GM19025 (cell line): ENCODE measurements around the gene ITGBL1.

Experiments
- ATAC-seq: cut with Tn5 transposase; IDR thresholded peaks from one replicate; pipeline ENCODE4 v1.9.1; 2021; ENCODE audit warnings: mild to moderate bottlenecking, low read depth, moderate library complexity; ENCODE audit not compliant: unreplicated experiment

ITGBL1 gene

DNA sequence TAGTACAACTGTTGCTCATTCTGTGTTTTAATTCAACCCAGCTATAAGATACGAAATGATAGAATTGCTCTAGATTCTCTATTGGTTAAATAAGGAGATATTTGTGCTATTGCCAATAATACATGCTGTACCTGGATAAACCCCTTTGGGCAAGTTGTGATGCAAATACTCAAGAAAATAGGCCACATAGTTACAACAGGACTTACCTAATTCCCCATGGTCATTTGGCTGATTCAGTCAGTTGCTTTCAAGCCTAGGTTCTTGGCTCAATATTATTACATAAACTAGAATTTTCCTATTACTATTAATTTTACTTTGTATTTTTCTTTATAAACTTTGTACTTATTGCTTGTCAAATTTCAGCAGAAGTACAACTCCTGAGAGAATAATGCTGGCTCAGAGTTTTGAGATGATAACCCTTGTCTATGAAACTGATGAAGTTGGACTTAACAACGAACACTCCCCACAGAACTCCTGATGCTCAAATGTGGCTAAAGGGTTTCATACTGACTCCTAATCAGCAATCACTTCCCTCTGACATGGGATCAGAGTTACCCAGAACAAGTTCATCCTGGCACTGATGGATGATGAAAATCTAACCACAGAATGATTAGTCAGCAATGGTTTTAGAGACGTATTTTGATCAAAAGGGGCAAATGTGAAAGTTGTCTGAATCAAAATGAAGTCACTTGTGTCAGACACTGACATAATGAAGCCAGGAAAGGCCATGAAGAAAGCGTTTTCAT, 221.1 kb downstream of the ITGBL1 start:
- no peak for ATAC-seq

DNA sequence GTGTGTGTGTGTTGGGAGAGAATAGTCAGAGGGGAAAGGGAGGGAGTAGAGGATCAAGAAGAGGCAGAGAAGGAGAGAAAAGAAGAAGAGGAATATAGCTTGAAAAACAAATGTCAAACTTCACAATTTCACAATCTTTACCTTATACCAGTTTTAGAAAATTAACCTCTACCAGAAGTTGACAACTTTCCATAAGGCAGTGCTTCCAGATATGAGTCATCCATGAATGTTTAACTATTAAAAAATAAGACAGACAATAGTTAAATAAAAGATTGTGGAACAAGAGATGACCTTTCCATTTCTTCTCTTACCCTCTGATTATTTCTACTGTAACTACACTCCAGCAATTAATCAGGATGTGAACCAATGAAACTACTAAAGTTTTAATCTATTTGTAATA, 229.4 kb downstream of the ITGBL1 start:
- ATAC-seq: no peak

DNA sequence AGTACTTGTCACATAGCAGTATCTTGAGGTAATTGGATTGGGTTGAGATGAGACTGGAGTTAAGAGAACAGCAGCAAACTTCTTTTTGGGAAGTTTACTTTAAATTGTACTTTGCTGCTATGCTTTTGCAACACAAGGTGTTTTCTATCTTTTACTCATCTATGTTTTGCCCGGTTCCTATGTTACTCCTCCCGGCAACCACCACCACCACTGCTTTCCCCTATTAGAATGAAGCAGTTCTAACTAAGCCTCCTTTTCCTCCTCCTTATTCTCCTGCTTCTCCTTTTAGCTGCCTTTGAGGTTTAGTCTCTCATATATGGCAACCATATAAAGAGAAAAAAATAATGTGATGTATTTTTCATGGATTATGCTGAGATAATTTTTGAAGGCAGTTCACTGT, 233.5 kb downstream of the ITGBL1 start:
- ATAC-seq: no peak

DNA sequence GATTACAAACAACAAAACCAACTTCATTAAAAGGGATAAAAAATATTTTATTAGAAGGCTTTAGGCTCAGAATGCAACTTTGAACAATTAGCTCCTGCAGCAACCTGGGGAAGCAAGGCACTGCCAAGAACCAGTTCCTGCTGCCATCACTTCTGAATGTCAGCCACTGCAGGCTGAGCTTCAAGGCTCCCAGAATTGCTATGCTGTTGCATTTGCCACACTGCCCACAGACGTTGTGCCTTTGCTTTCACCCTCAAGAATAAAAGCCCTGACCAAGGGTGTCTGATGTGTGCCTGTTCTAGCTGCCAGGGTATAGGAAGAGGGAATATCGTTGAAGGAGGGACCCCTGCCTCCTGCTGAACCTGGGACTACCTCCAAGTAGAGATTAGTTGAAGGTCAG, 238.4 kb downstream of the ITGBL1 start:
- ATAC-seq: no peak

DNA sequence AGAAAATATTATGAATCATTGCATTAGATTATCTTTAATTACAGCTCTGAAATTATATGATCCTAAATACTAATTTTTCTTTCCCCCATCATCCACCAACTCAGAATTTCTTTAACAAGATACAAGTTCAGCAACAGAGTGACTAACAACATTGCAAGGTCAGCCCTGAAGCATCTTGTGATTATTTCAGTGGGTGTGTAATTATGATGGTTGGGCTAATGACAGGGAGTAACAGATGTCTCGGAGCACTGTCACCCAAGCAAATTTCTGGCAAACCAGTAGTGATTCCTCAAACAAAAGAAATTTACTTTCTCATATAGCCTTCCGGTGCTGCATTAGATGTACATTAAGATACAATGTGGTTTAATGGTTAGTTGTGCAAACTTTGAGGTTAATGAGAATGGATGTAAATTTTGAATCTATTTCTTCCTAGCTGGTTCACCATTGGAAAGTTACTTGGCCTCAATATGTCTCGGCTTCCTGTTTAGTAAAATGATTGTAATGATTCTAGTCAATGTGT, 238.9 kb downstream of the ITGBL1 start:
- ATAC-seq: no peak

DNA sequence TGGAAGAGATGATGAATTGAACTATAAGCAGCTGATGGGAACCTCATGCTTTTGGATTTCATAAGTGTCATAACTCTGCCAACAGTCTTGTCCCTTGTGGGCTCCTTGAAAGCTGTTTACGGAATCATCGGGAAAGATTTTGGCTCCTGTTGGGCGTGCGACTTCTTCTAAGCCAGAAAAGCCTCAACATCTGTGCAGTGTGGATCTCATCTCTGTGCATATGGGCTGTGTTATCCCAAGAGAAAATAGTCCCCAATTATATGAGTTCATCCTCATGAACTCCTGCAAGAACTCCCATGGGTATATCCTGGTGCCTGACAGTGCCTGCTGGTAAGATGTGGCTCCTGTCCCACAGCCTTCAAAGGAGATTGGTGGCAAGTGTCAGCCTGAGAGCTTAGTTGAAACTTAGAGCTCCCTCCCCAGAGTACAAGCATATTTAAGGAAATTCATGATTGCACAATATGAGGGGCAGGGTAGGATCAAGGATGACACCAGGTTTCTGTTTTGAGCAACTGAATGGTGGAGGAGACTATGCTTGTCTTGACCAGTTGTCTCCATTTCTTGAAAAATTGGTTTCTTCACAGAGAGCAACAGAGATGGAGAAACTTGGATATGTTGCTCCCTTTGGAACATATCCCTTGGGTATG, 243.5 kb downstream of the ITGBL1 start:
- no peak for ATAC-seq

DNA sequence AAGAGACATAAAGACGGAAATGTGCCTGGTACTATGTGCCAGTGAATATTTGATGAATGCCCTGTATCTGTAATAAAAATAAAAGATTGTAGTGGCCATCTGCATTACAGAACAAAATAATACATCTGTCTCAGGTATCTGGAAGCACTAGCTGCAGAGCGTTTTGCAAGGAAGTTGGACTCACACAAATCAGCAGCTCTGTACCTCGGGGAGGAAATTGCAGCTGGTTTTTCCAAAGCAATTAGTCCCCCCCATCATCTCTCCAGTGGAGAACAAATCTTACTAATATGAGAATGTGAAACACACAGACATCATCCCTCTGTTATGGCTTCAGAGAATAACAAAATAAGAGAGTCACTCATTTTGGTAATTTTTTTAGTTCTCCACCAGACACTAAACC, 245.3 kb downstream of the ITGBL1 start:
- ATAC-seq: no peak

DNA sequence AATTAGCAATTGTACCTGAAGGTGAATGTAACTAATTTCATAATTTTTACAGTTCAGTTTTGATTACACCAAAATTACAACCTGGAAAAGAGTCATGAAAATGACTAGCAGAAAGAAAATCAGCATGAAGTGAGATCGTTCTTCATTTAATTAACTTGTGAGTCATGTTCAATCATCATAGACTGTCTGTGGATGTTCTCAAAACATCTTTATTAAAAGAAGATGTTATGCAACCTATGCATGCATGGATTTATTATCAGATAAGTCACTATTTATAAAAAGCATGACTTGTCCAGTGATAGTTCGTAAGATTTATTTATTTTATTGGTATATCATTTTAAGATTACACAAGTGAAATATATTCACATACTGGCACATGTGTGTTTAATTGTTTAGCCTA, 245.9 kb downstream of the ITGBL1 start:
- ATAC-seq: no peak

DNA sequence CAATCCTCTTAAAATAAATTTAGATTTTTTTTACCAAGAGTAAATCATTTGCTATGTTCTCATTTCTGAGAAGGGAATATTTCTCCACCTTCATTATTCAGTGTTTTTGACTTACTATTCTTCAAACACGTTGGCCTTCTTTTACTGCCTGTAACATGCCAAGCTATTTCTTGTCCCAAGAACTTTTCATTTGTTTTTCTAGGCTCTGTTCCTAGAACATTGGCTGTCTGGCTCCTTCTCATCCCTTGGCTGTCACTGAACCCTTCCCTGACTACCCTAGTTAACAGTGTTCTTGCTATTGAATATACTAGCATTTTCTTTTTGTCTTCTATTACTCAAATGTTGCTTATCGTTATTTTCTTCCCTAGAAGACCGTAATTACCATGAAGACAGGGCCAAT, 248.1 kb downstream of the ITGBL1 start:
- no peak for ATAC-seq

DNA sequence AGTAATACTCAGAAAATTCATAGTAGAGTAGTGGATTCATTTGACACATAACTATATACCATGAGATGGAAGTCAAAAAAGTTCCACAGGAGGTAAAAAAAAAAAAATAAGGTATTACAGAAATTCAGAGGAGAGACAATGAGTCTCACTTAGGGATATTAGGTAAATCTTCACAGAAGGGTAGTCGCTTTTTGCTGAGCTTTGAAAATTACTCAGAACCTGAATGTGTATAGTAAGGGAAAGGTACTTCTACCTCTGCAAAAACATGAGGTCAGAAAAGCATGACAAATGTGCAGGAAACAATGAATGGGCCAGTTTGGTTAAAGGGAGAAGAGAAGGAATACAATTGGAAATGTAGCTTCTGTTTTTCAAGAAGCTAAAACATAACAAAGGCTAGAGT, 250.6 kb downstream of the ITGBL1 start:
- no peak for ATAC-seq

DNA sequence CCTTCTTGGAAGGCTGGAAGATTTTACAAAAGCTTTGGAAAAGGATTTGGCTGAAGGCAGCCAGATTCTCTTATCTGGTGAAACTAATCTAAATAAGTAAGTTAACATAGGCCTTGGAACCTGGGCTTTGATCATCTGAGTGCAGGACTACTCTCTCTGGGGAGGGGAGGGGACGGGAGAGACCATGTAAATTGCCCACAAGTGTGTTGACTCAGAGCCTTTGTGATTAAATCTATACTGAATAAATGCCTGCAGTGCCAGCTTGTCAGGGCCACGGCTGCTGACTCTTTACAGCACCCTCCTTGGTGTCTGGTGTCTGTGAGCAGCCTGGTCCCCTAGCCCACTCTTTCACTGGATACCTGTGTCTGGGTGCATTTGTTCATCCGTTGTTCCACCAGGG, 251.4 kb downstream of the ITGBL1 start:
- no peak for ATAC-seq

DNA sequence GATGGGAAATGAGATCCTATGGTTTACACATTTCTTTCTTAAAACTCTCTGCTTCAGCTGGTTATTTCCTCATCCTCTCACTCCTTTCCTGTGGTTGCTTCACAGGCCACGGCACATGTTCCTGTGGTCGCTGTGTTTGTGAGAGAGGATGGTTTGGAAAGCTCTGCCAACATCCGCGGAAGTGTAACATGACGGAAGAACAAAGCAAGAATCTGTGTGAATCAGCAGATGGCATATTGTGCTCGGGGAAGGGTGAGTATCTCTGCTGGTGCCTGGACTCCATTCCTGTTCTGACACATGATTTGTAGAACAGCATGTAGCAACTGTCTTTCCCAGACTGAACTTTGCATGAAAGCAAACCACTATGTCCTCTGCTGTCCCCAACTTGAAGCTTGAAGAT, 254.2 kb downstream of the ITGBL1 start:
- ATAC-seq: no peak

DNA sequence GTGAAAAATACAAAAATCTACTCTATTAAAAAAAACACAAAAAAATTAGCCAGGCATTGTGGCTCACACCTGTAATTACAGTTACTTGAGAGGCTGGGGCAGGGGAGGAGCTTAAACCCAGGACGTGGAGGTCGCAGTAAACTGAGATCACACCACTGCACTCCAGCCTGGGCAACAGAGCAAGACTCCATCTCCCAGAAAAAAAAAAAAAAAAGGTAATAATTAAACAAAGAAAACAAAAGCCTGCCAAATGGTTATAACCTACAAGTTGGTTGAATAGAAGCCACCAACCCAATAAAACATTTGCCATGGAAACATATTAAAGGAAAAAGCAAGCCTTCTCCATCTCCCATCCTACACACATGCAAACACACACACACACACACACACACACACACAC, 255.2 kb downstream of the ITGBL1 start:
- no peak for ATAC-seq

DNA sequence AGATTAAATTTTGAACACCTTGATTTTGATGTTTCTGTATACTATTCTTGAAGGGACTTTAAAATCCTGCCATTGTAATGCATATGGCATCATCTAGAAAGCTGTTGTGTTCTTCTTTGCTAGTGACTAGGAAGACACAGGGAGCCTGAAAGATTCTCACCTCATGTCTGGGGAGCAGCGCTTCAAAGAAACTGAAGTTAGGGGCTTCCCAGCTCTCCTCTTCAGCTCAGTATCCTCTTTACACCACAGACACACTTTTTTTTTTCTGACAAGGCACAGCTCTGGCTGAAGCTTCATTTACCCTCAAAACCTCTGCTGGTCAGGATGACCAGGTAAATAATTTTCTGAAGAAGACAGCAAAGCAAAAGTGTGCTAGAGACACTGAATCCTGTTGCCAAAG, 255.6 kb downstream of the ITGBL1 start:
- no peak for ATAC-seq

DNA sequence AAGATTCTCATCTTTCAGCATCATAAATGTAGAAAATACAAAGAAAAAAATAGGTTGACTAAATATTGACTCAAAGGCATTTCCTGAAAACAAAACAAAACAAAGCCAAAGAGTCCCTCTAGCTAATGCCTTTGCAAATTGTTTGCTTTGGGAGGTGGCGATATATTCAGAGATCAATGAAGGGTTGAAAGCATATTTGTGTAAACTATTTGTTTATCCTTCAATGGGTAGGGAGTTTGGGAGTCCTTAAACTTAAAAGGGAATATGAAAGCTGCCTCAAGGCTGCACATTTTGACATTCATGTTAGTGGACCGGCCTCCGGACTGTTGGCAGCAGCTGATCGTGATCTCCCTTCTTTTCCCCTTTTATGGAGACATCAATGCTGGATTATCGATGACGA, 257.5 kb downstream of the ITGBL1 start:
- no peak for ATAC-seq

DNA sequence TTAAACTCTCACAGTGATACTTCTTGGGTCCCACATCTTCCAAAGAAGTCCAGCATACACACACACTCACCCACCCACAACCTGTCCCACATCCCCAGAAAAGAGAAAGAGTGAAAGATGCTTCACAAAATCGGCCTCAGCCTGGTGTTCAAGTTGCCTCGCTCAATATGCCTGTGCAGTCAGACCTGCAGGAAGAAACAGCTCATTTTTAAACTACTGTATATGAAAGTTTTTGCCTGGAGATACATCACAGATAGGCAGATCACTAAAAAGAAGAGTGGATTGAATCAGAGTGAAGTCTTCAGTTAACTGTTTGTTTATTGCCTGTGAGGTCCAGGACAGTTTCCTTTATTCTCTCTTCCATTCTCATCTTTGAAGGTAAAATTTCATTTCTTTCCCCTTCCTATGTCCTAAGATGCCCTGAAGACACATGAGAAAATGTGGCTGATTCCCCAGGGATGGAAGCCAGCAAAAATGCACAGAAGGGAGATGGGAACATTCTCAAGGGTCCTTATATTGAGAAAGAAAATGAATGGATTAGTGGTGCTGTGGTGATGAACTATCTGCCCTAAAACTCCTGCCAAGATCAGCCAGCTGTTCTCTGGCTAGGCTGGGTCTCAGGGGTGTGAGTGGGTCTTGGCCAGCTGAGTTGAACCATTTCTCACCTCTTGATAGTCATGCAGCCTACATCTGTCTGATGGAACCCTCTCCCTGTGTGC, 259.0 kb downstream of the ITGBL1 start:
- no peak for ATAC-seq

DNA sequence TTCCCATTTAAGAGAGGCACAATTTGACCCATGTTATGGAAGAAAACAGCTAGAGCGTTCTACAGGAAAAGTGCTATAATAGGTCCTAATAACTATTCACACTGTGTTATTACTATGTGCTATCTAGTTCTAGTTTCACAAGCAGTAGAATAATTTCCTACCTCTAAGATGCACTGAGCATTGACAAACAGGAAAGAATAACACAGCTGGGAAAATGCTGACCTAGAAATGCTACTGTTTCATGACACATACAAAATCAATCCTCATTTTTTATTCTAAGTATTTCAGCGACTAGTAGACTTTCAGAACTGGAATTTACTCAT, 259.5 kb downstream of the ITGBL1 start:
- ATAC-seq: no peak

DNA sequence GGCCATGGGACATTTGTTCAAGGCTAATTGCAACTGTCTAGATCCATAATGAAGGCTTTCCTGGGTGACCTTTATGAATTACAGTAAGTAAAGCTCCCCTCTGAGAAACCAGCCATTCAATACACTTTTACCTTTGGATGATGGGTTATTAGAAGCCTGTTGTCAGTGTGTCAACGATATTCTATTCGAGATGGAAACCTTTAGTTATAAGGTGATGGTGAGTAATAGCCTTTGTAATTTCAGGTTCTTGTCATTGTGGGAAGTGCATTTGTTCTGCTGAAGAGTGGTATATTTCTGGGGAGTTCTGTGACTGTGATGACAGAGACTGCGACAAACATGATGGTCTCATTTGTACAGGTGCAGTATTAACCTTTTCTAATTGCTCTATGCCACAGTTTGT, 261.7 kb downstream of the ITGBL1 start:
- no peak for ATAC-seq

DNA sequence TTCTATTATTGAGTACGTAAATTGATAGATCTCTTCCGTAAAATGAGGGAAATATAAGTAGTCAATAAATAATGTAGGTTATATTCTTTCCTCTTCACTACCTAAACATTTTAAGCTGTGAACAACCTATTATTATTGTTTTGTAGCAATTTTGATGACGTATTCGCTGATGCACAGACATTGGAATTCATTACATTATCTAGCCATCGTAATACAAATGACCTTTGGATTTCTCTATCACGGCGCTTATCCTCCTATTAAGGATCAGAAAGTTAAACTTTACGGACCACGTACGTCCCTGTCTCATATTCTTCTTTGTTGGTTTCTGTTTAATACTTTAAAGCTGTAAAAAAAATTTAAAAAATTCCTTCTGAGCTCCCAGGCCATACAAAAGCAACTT, 264.9 kb downstream of the ITGBL1 start:
- no peak for ATAC-seq

DNA sequence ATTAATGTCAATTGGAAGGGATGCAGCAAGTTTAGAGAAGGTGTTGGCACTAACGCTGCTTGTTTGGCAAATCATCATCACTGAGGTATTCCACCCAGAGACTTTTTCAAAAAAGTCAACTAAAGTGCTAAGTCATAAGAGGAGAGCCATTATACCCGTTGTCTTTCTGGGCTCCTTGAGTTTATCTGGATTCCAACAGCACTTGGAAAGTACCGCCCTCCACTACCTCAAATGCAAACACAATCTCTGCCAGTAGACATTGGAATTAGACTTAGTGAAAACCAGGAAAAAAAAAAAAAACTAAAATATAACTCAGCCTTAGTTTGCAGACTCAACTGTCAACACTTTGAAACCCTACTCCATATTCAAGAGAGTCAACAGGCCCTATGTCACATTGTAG, 266.0 kb downstream of the ITGBL1 start:
- ATAC-seq: no peak

DNA sequence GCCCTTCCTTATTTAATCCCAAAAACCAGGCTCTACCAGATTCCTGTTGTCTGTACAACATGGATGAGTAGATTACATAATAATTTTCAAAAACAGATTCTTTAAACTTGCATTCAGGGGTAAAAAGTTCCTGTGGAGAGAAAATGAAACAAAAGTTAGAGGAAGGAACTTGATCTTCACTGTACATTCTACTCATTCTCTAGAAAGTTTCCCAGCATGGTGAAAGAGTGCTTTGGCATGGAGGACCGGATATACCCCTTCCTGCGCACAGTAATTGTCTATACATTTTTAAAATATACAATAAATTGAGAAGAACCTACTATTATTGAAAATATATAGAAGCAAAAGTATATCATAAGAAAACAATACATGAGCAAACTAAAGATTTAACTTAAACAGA, 274.2 kb downstream of the ITGBL1 start:
- ATAC-seq: no peak

DNA sequence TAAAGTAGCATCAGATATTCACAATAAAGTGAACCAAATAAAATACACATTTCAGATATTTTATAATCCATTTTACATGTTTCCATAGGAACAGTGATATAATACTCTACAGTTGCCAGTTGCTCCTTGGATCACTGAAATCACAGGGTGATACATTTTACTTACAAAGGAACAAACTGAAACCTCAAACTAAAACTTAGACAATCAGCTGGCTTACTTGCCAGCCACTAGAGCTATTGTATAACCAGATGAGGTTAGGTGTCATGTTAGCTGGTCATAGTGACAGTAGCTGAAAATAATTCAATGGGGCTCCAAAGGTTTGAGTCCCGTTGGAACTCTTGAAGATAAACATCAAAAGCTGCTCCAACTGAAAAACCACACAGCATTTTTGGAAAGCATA, 274.6 kb downstream of the ITGBL1 start:
- ATAC-seq: no peak
